Caco-2 (cell line): ENCODE measurements around the gene NOTUM. TPM values are rescaled to one million over a fixed set of nuclear protein-coding genes. Genes with fewer than 3 reads are reported as not detected.
A peak's percentile ranks its signal among the peaks of the same experiment; 100 is the strongest.

ENCODE experiments used
- BruUV-seq: library from RNA; stranded (reverse); fragments of 400-500 nt; replicated peaks from 2 replicates; lab custom pipeline; 2021; lab: Mats Ljungman, UMichigan
- CTCF ChIA-PET: fragments of 300-600 bp; sonication (Branson Sonifier 250); formaldehyde crosslinking; loops from one replicate; lab custom pipeline; 2022; ENCODE audit warnings: antibody characterized with exemption; lab: Charles Lee
- POLR2A ChIA-PET: fragments of 300-600 bp; sonication (Branson Sonifier 250); formaldehyde crosslinking; loops from one replicate; lab custom pipeline; 2022; ENCODE audit warnings: antibody characterized with exemption; lab: Charles Lee
- DNase-seq, 2 experiments: peaks; one replicate each; pipeline versions ENCODE4 v3.0.0 to v3.0.0-alpha.2; 2020 to 2022
- H3K27me3 ChIP-seq: replicated peaks from 2 replicates; pipeline ENCODE4 v1.6.0; 2011; ENCODE audit warnings: low read length; ENCODE audit not compliant: control insufficient read depth, insufficient read depth
- H3K36me3 ChIP-seq: 2 replicates; pipeline ENCODE4 v1.5.1; 2011; ENCODE audit warnings: low read length; ENCODE audit not compliant: control insufficient read depth, insufficient read depth
- H3K4me1 ChIP-seq: fragments of 250-450 bp; sonication (Bioruptor Pico); 2 replicates; pipeline ENCODE4 v1.5.1; 2020; ENCODE audit warnings: mild to moderate bottlenecking
- H3K4me3 ChIP-seq: 2 replicates; pipeline ENCODE4 v1.5.1; 2011; ENCODE audit warnings: low read depth, mild to moderate bottlenecking, control low read depth, low read length
- H3K9me3 ChIP-seq: fragments of 250-450 bp; sonication (Bioruptor Pico); 2 replicates; pipeline ENCODE4 v1.5.1; 2020; ENCODE audit warnings: mild to moderate bottlenecking, moderate library complexity
- H3K27ac Mint-ChIP-seq: one replicate; pipeline ENCODE4 v1.8.0; 2022; ENCODE audit warnings: mixed read lengths; ENCODE audit not compliant: unreplicated experiment
- H3K27me3 Mint-ChIP-seq: one replicate; pipeline ENCODE4 v1.8.0; 2022; ENCODE audit warnings: mixed read lengths; ENCODE audit not compliant: insufficient read depth, unreplicated experiment
- H3K36me3 Mint-ChIP-seq: one replicate; pipeline ENCODE4 v1.8.0; 2022; ENCODE audit warnings: mild to moderate bottlenecking, mixed read lengths; ENCODE audit not compliant: insufficient read depth, unreplicated experiment
- H3K4me1 Mint-ChIP-seq: one replicate; pipeline ENCODE4 v1.8.0; 2022; ENCODE audit warnings: low read depth, mixed read lengths; ENCODE audit not compliant: unreplicated experiment
- H3K4me3 Mint-ChIP-seq: one replicate; pipeline ENCODE4 v1.8.0; 2022; ENCODE audit warnings: mild to moderate bottlenecking, moderate library complexity, mixed read lengths; ENCODE audit not compliant: unreplicated experiment
- H3K9me3 Mint-ChIP-seq: one replicate; pipeline ENCODE4 v1.8.0; 2022; ENCODE audit warnings: mixed read lengths; ENCODE audit not compliant: unreplicated experiment
- CTCF ChIP-seq, 2 experiments: fragments of 200-600 bp in 1 of 2; IDR thresholded peaks; 1 replicate in 1 of 2; 2 replicates in 1 of 2; pipeline versions ENCODE4 v1.5.1 to v1.8.0; 2011 to 2022; ENCODE audit warnings: antibody characterized with exemption in 1 of 2, control low read depth in 1 of 2, inconsistent platforms in 1 of 2, low read depth in 1 of 2, low read length in 1 of 2, mild to moderate bottlenecking in 1 of 2, moderate library complexity in 1 of 2; ENCODE audit not compliant: insufficient read depth in 1 of 2, severe bottlenecking in 1 of 2, unreplicated experiment in 1 of 2
- intact Hi-C: fragments of 100-400 bp; cut with micrococcal nuclease; formaldehyde crosslinking; loops from one replicate; pipeline ENCODE4 v1.10.0; 2022; ENCODE audit not compliant: unreplicated experiment
- total RNA-seq: library from RNA; stranded (reverse); gene quantifications from 2 replicates; pipeline ENCODE4 v1.2.3, GENCODE V29; 2022

The NOTUM gene
- total RNA-seq, 1 experiment from 2014 or later = 11.1 TPM

GRCh38 chr17:81934098-81934757 is 26.8 kb downstream of the NOTUM start:
- peak overlapping the region; percentile 1 for H3K27ac Mint-ChIP-seq
- no peaks in the 10 kb centered on the region for H3K27me3 ChIP-seq
- H3K4me1 Mint-ChIP-seq = peaks cover 12% of the 10 kb centered on the region
- no peak for DNase-seq
- peak overlapping the region; percentile 29 for H3K4me3 Mint-ChIP-seq
- no TSS peak for BruUV-seq
- H3K4me3 ChIP-seq = no peak overlapping the region
- H3K9me3 Mint-ChIP-seq = no peaks in the 10 kb centered on the region
- H3K9me3 ChIP-seq = no peaks in the 10 kb centered on the region
- ChIA-PET CTCF (no interaction called here), POLR2A (no interaction called here)
- H3K4me1 ChIP-seq = no peaks in the 10 kb centered on the region
- peaks cover 67% of the 10 kb centered on the region for H3K36me3 Mint-ChIP-seq
- peaks cover 3% of the 10 kb centered on the region; the same call in 1 of the 2 replicates for H3K36me3 ChIP-seq
- no peak for TF ChIP-seq CTCF (IDR thresholded peaks at IDR 0.05; ENCODE audit: insufficient read depth in 1 of 2, low read depth in 1 of 2, low read length in 1 of 2, severe bottlenecking in 1 of 2, unreplicated experiment in 1 of 2)
- H3K27me3 Mint-ChIP-seq = no peaks in the 10 kb centered on the region
- intact Hi-C loops = no loop called here

- no peaks in the 10 kb centered on the region for H3K27me3 Mint-ChIP-seq
- Histone ChIP-seq H3K4me1 (no peaks in the 10 kb centered on the region; the same call in 1 of the 2 replicates), H3K27me3 (no peaks in the 10 kb centered on the region), H3K4me3 (no peak overlapping the region), H3K9me3 (no peaks in the 10 kb centered on the region), H3K36me3 (peaks cover 3% of the 10 kb centered on the region; the same call in 1 of the 2 replicates)
- H3K9me3 Mint-ChIP-seq = no peaks in the 10 kb centered on the region
- DNase-seq = no peak
- ChIA-PET POLR2A (no interaction called here), CTCF (interaction anchor here (1.1 kb wide), 1 partner anchor 21 kb away, joined by 3 read pairs; no protein-coding TSS in a partner anchor)
- H3K4me1 Mint-ChIP-seq = peaks cover 12% of the 10 kb centered on the region
- intact Hi-C loops = no loop called here
- BruUV-seq = no TSS peak
- peak overlapping the region; percentile 35 for H3K4me3 Mint-ChIP-seq
- no peak for TF ChIP-seq CTCF (IDR thresholded peaks at IDR 0.05; ENCODE audit: insufficient read depth in 1 of 2, low read depth in 1 of 2, low read length in 1 of 2, severe bottlenecking in 1 of 2, unreplicated experiment in 1 of 2)
- H3K36me3 Mint-ChIP-seq = peaks cover 61% of the 10 kb centered on the region
- peak overlapping the region; percentile 1 for H3K27ac Mint-ChIP-seq
Measured at GRCh38 chr17:81933178-81933699, 27.7 kb downstream of the NOTUM start.

- no peak overlapping the region for H3K4me3 ChIP-seq
- H3K36me3 ChIP-seq = peaks cover 3% of the 10 kb centered on the region; the same call in 1 of the 2 replicates
- Mint-ChIP-seq H3K36me3 (peaks cover 53% of the 10 kb centered on the region), H3K4me3 (peak overlapping the region; percentile 35), H3K27ac (peak overlapping the region; percentile 33), H3K27me3 (no peaks in the 10 kb centered on the region), H3K9me3 (no peaks in the 10 kb centered on the region), H3K4me1 (peaks cover 7% of the 10 kb centered on the region)
- H3K4me1 ChIP-seq = no peaks in the 10 kb centered on the region; the same call in 1 of the 2 replicates
- no peaks in the 10 kb centered on the region for H3K27me3 ChIP-seq
- BruUV-seq = TSS peak; percentile 19
- TF ChIP-seq CTCF (IDR thresholded peaks at IDR 0.05; ENCODE audit: insufficient read depth in 1 of 2, low read depth in 1 of 2, low read length in 1 of 2, severe bottlenecking in 1 of 2, unreplicated experiment in 1 of 2) = no peak
- H3K9me3 ChIP-seq = no peaks in the 10 kb centered on the region
- no peak for DNase-seq
- CTCF ChIA-PET = interaction anchor here (1.1 kb wide), 1 partner anchor 22 kb away, joined by 3 read pairs; no protein-coding TSS in a partner anchor
- POLR2A ChIA-PET = no interaction called here
- intact Hi-C loops = no loop called here
Measured at GRCh38 chr17:81932333-81932983, 28.5 kb downstream of the NOTUM start.
